GM12878 (cell line): Measurements from ENCODE around the gene ROCK2. TPM values are rescaled to one million over a fixed set of nuclear protein-coding genes. Genes with fewer than 3 reads are reported as not detected.

Source experiments
- ATAC-seq: fragments of 200-7000 bp; cut with Tn5 transposase; 3 replicates; pipeline ENCODE4 v1.9.1; 2020; ENCODE audit warnings: mild to moderate bottlenecking, moderate library complexity
- BruUV-seq: library from RNA; stranded (reverse); fragments of 400-500 nt; replicated peaks from 2 replicates; lab custom pipeline; 2021; lab: Mats Ljungman, UMichigan
- CTCF ChIA-PET: fragments of 300-600 bp; sonication (Branson Sonifier 250); formaldehyde crosslinking; extraction: SDS; loops from one replicate; lab custom pipeline; 2021; ENCODE audit warnings: inconsistent platforms; lab: Yijun Ruan, JAX
- POLR2A ChIA-PET: fragments of 350-600 bp; formaldehyde crosslinking; extraction: SDS; loops from one replicate; lab custom pipeline; 2021; ENCODE audit warnings: inconsistent platforms; lab: Charles Lee
- RAD21 ChIA-PET: fragments of 300-600 bp; sonication (Branson Sonifier 250); formaldehyde crosslinking; loops from one replicate; lab custom pipeline; 2023; ENCODE audit warnings: antibody characterized with exemption; ENCODE audit not compliant: unreplicated experiment; lab: Charles Lee
- SMC1A ChIA-PET: fragments of 300-600 bp; sonication (Branson Sonifier 250); formaldehyde crosslinking; loops from one replicate; lab custom pipeline; 2023; ENCODE audit not compliant: unreplicated experiment, uncharacterized antibody; lab: Charles Lee
- DNase-seq: peaks from one replicate; pipeline ENCODE4 v3.0.0-alpha.2; 2011; ENCODE audit warnings: low read depth, low spot score
- FAIRE-seq: peaks from 3 replicates; lab custom pipeline; 2011; peaks lifted over from hg19 to GRCh38; lab: Jason Lieb, UNC
- H2AFZ ChIP-seq: 2 replicates; pipeline ENCODE4 v1.6.0; 2011; ENCODE audit warnings: low read depth, low read length, control low read depth; ENCODE audit not compliant: control insufficient read depth
- H3K27ac ChIP-seq: 2 replicates; pipeline ENCODE4 v1.5.1; 2011; ENCODE audit warnings: control low read depth; ENCODE audit not compliant: control insufficient read depth, insufficient read depth
- H3K27me3 ChIP-seq, 2 experiments: replicated peaks in 1 of 2; 2 replicates each; pipeline versions ENCODE4 v1.6.0 to v1.6.1; 2011; ENCODE audit warnings: low read length in 1 of 2; ENCODE audit not compliant: control insufficient read depth in 2 of 2, insufficient read depth in 2 of 2
- H3K36me3 ChIP-seq, 2 experiments: 2 replicates each; pipeline ENCODE4 v1.5.1; 2011; ENCODE audit warnings: low read length in 1 of 2; ENCODE audit not compliant: control insufficient read depth in 2 of 2, insufficient read depth in 2 of 2
- H3K4me1 ChIP-seq: 2 replicates; pipeline ENCODE4 v1.6.1; 2011; ENCODE audit warnings: mild to moderate bottlenecking, low read length, moderate library complexity, mixed read lengths; ENCODE audit not compliant: control insufficient read depth, insufficient read depth
- H3K4me2 ChIP-seq: 2 replicates; pipeline ENCODE4 v1.6.0; 2011; ENCODE audit warnings: control low read depth; ENCODE audit not compliant: control insufficient read depth, insufficient read depth
- H3K4me3 ChIP-seq: fragments of 200-600 bp; sonication (generic); 2 replicates; pipeline ENCODE4 v1.5.1; 2016
- H3K79me2 ChIP-seq: 2 replicates; pipeline ENCODE4 v1.6.0; 2011; ENCODE audit warnings: low read length; ENCODE audit not compliant: control insufficient read depth, insufficient read depth
- H3K9ac ChIP-seq: 2 replicates; pipeline ENCODE4 v1.8.0; 2011; ENCODE audit warnings: low read length, control low read depth, mixed read lengths; ENCODE audit not compliant: control insufficient read depth, insufficient read depth
- H3K9me3 ChIP-seq: replicated peaks from 3 replicates; pipeline ENCODE4 v1.5.1; 2011; ENCODE audit warnings: mild to moderate bottlenecking, low read length; ENCODE audit not compliant: control insufficient read depth, insufficient read depth
- H4K20me1 ChIP-seq: 2 replicates; pipeline ENCODE4 v1.6.0; 2011; ENCODE audit not compliant: control insufficient read depth, insufficient read depth
- EGR1 ChIP-seq, 2 experiments: IDR thresholded peaks; 1 replicate in 1 of 2; 2 replicates in 1 of 2; pipeline ENCODE4 v1.6.1; 2011 to 2012; ENCODE audit warnings: low read depth in 2 of 2, low read length in 2 of 2, borderline replicate concordance in 1 of 2, mild to moderate bottlenecking in 1 of 2, moderate library complexity in 1 of 2
- FOS ChIP-seq: IDR thresholded peaks from 3 replicates; pipeline ENCODE4 v1.6.1; 2011; ENCODE audit warnings: borderline replicate concordance; ENCODE audit not compliant: insufficient read length; ENCODE audit errors: extremely low read depth
- HDAC2 ChIP-seq: fragments of 200-600 bp; sonication (generic); IDR thresholded peaks from 2 replicates; pipeline ENCODE4 v1.6.1; 2017
- IKZF2 ChIP-seq, 2 experiments: fragments of 450-650 bp; IDR thresholded peaks; 2 replicates each; pipeline ENCODE4 v1.6.1; 2017; ENCODE audit warnings: mild to moderate bottlenecking in 2 of 2, moderate library complexity in 2 of 2
- MEF2B ChIP-seq: fragments of 450-650 bp; IDR thresholded peaks from 2 replicates; pipeline ENCODE4 v1.6.1; 2018; ENCODE audit warnings: mild to moderate bottlenecking, moderate library complexity; ENCODE audit not compliant: partially characterized antibody, poor library complexity, severe bottlenecking
- POLR2AphosphoS2 ChIP-seq: IDR thresholded peaks from 2 replicates; pipeline ENCODE4 v1.6.1; 2011; ENCODE audit warnings: low read depth, mild to moderate bottlenecking, low read length, improper control_type of control experiment, moderate library complexity
- RAD51 ChIP-seq: fragments of 450-650 bp; IDR thresholded peaks from 2 replicates; pipeline ENCODE4 v1.6.1; 2016; ENCODE audit warnings: moderate library complexity, mild to moderate bottlenecking, inconsistent platforms
- SIN3A ChIP-seq: IDR thresholded peaks from 2 replicates; pipeline ENCODE4 v1.6.1; 2012; ENCODE audit warnings: low read depth, low read length, improper control_type of control experiment
- SMC3 ChIP-seq: IDR thresholded peaks from 2 replicates; pipeline ENCODE4 v1.6.1; 2011; ENCODE audit warnings: low read length, improper control_type of control experiment, borderline replicate concordance
- SPI1 ChIP-seq: IDR thresholded peaks from 2 replicates; pipeline ENCODE4 v1.6.1; 2011; ENCODE audit warnings: low read depth, mild to moderate bottlenecking, low read length, moderate library complexity, borderline replicate concordance; ENCODE audit not compliant: insufficient read depth
- TARDBP ChIP-seq: IDR thresholded peaks from 2 replicates; pipeline ENCODE4 v1.6.1; 2016; ENCODE audit warnings: borderline replicate concordance
- ZNF207 ChIP-seq: fragments of 450-650 bp; IDR thresholded peaks from 2 replicates; pipeline ENCODE4 v1.6.1; 2014; ENCODE audit warnings: antibody characterized with exemption, mild to moderate bottlenecking, borderline replicate concordance
- WGBS: methylation state at CpG from one replicate; pipeline ENCODE4 v1.1.6; 2016; ENCODE audit warnings: low lambda C conversion rate; ENCODE audit not compliant: insufficient replicate concordance, insufficient coverage; ENCODE audit errors: missing lambda C conversion rate; 5-methylcytosine and 5-hydroxymethylcytosine counted together
- in situ Hi-C: fragments of 300-500 bp; cut with MboI; formaldehyde crosslinking; loops from 9 replicates; pipeline ENCODE4 v1.14.3; 2018; ENCODE audit warnings: mixed read lengths
- intact Hi-C: fragments of 100-400 bp; cut with micrococcal nuclease; formaldehyde crosslinking; loops from one replicate; pipeline ENCODE4 v1.14.2; 2022; ENCODE audit not compliant: unreplicated experiment
- polyA plus RNA-seq, 11 experiments: library from polyadenylated mRNA; depleted of rRNA in 4 of 11; unstranded in 6 of 11; stranded (reverse) in 5 of 11; fragments of >200 nt; fragmentation: Nextera tagmentation in 4 of 11; fragmentation: Illumina TruSeq in 1 of 11; extraction: Ambion mirVana in 4 of 11; extraction: Trizol in 1 of 11; gene quantifications; 1 replicate in 1 of 11; 2 replicates in 10 of 11; pipeline versions ENCODE4 v1.2.1 to v1.2.3, GENCODE V29; 2011 to 2016; ENCODE audit warnings: inconsistent platforms in 2 of 11, missing spikeins in 2 of 11, low read depth in 1 of 11
- total RNA-seq, 4 experiments: library from RNA; depleted of rRNA in 3 of 4; stranded (reverse); fragments of >200 nt in 3 of 4; fragmentation: Illumina TruSeq in 1 of 4; extraction: Trizol in 1 of 4; gene quantifications; 2 replicates each; pipeline versions ENCODE4 v1.2.1 to v1.2.3, GENCODE V29; 2013 to 2021
- TF ChIP-seq, protein P1 (sequence below): fragments of 450-650 bp; IDR thresholded peaks from 2 replicates; pipeline ENCODE4 v1.6.1; 2017; ENCODE audit warnings: mild to moderate bottlenecking, moderate library complexity

The ROCK2 gene
- total and polyA plus RNA-seq, 10 of the 15 experiments (the other 5 are each of a cell fraction or from before 2014, with no cell fraction given), result 4.6 to 22.1 (median 8.3) TPM

DNA sequence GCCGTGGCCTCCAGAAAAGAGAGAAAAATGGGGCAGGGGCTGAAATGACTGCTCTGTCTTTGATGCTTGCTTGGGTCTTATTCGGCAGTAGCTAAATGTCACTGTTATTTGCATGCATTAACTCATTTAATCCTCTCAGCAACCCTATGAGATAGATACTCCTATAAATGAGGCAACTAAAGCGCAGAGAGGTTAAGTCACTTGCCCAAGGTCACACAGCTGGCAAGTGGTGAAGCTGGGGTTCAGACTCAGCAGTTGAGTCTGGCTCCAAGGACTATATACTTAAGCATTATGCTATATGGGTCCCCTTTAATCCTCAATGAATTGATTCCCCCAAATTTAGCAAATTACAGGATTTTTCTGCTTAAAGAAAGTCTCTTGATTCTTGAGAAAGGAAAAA is 198.4 kb downstream of the ROCK2 start (continued):
- no peak for TF ChIP-seq SMC3
- no peak for TF ChIP-seq MEF2B
- TF ChIP-seq EGR1 (IDR thresholded peaks at IDR 0.05; ENCODE audit: borderline replicate concordance in 1 of 2, low read depth in 2 of 2, low read length in 2 of 2), result no peak
- TF ChIP-seq TARDBP, result no peak
- TF ChIP-seq, protein P1, sequence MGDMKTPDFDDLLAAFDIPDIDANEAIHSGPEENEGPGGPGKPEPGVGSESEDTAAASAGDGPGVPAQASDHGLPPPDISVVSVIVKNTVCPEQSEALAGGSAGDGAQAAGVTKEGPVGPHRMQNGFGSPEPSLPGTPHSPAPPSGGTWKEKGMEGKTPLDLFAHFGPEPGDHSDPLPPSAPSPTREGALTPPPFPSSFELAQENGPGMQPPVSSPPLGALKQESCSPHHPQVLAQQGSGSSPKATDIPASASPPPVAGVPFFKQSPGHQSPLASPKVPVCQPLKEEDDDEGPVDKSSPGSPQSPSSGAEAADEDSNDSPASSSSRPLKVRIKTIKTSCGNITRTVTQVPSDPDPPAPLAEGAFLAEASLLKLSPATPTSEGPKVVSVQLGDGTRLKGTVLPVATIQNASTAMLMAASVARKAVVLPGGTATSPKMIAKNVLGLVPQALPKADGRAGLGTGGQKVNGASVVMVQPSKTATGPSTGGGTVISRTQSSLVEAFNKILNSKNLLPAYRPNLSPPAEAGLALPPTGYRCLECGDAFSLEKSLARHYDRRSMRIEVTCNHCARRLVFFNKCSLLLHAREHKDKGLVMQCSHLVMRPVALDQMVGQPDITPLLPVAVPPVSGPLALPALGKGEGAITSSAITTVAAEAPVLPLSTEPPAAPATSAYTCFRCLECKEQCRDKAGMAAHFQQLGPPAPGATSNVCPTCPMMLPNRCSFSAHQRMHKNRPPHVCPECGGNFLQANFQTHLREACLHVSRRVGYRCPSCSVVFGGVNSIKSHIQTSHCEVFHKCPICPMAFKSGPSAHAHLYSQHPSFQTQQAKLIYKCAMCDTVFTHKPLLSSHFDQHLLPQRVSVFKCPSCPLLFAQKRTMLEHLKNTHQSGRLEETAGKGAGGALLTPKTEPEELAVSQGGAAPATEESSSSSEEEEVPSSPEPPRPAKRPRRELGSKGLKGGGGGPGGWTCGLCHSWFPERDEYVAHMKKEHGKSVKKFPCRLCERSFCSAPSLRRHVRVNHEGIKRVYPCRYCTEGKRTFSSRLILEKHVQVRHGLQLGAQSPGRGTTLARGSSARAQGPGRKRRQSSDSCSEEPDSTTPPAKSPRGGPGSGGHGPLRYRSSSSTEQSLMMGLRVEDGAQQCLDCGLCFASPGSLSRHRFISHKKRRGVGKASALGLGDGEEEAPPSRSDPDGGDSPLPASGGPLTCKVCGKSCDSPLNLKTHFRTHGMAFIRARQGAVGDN, result no peak
- TF ChIP-seq FOS, result no peak

DNA sequence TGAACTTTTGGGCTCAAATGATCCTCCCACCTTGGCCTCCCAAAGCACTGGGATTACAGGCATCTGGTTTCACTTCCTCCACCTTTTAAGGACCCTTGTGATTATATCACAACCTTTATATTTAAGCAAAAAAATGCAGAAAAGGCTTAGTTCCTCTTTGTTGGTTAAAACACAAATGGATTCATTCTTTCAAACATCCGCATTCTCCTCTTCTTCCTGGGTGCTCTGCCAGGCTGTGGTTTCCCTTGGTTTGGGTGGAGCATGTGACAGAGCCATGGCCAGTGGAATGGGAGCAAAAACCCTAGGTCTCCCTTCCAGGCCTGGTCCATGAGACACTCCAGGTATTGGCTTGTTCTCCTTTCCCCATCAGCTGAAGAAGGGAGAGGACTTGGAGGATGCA is 199.1 kb downstream of the ROCK2 start:
- H3K4me1 ChIP-seq, result no peaks in the 10 kb centered on the region
- no peak overlapping the region for H3K9ac ChIP-seq
- peaks cover 0 to 3% of the 10 kb centered on the region in 2 experiments; a peak in 1 of 4 replicates for H3K27me3 ChIP-seq
- no peak for ATAC-seq
- no peak for DNase-seq
- POLR2A ChIA-PET, result no interaction called here
- intact Hi-C loops, result no loop called here
- H2AFZ ChIP-seq, result no peak overlapping the region
- H3K9me3 ChIP-seq, result no peaks in the 10 kb centered on the region; the same call in 2 of the 3 replicates
- TF ChIP-seq RAD51 (no peak), IKZF2 (IDR thresholded peaks at IDR 0.05) (peak; percentile 42 to 48; a peak in 2 of 4 replicates), POLR2AphosphoS2 (no peak), ZNF207 (no peak), SPI1 (peak; percentile 57; the same call in 1 of the 2 replicates), SIN3A (no peak), HDAC2 (no peak)
- RAD21 ChIA-PET, result interaction anchor here (1.4 kb wide), 1 partner anchor 11 kb away, joined by 5 read pairs; a partner anchor contains a TSS
- no peak overlapping the region for H3K4me2 ChIP-seq
- no peaks in the 10 kb centered on the region for H3K36me3 ChIP-seq
- CTCF ChIA-PET, result interaction anchor here (1.3 kb wide), 1 partner anchor 13 kb away, joined by 6 read pairs; a partner anchor contains a TSS
- FAIRE-seq, result no peak
- H3K27ac ChIP-seq, result no peak overlapping the region
- BruUV-seq, result no TSS peak
- H4K20me1 ChIP-seq, result no peaks in the 10 kb centered on the region
- in situ Hi-C loops, result no loop called here
- SMC1A ChIA-PET, result no interaction called here
- 0% methylated on average over 1 of the region's 1 CpG for WGBS
- H3K79me2 ChIP-seq, result no peaks in the 10 kb centered on the region
- no peak overlapping the region for H3K4me3 ChIP-seq
